B cell (primary cell): ENCODE results near the gene PANK4. TPM values are rescaled to one million over a fixed set of nuclear protein-coding genes. Genes with fewer than 3 reads are reported as not detected.

ENCODE experiments used
- ATAC-seq: fragments of 200-7000 bp; cut with Tn5 transposase; one replicate; pipeline ENCODE4 v1.10.0; 2021; ENCODE audit warnings: low read depth, mild to moderate bottlenecking, moderate number of reproducible peaks, moderate library complexity
- CTCF ChIA-PET: fragments of 350-600 bp; sonication (Branson Sonifier 250); formaldehyde crosslinking; loops from one replicate; lab custom pipeline; 2021; ENCODE audit warnings: antibody characterized with exemption, inconsistent platforms; lab: Charles Lee
- POLR2A ChIA-PET: fragments of 350-600 bp; sonication (Branson Sonifier 250); formaldehyde crosslinking; loops from one replicate; lab custom pipeline; 2021; ENCODE audit warnings: antibody characterized with exemption; lab: Charles Lee
- DNase-seq: peaks from one replicate; pipeline ENCODE4 v3.0.0; 2013
- H2AFZ ChIP-seq: 2 replicates; pipeline ENCODE4 v1.6.1; 2012; ENCODE audit warnings: mild to moderate bottlenecking, low read depth, low read length; ENCODE audit not compliant: insufficient read depth, poor library complexity, severe bottlenecking
- H3K27ac ChIP-seq, 2 donors: 1 replicate in 1 of 2; 2 replicates in 1 of 2; pipeline ENCODE4 v1.5.1; 2012 to 2013; ENCODE audit warnings: low read length in 2 of 2, mild to moderate bottlenecking in 2 of 2, moderate library complexity in 1 of 2
- H3K27me3 ChIP-seq, 4 experiments: fragments of 200-600 bp in 1 of 4; sonication (generic) in 1 of 4; replicated peaks in 1 of 4; 1 replicate in 2 of 4; 2 replicates in 2 of 4; pipeline versions ENCODE4 v1.6.1 to v1.7.0; 2013 to 2016; ENCODE audit warnings: low read length in 3 of 4, mild to moderate bottlenecking in 2 of 4, mixed read lengths in 1 of 4, moderate library complexity in 1 of 4; ENCODE audit not compliant: insufficient read depth in 4 of 4, control insufficient read depth in 3 of 4; ENCODE audit errors: control extremely low read depth in 1 of 4
- H3K36me3 ChIP-seq, 2 experiments: replicated peaks in 1 of 2; 1 replicate in 1 of 2; 2 replicates in 1 of 2; pipeline versions ENCODE4 v1.6.1 to v1.7.1; 2013; ENCODE audit warnings: low read length in 1 of 2; ENCODE audit not compliant: insufficient read depth in 2 of 2, control insufficient read depth in 1 of 2; ENCODE audit errors: control extremely low read depth in 1 of 2, extremely low read depth in 1 of 2
- H3K4me1 ChIP-seq, 2 donors: fragments of 200-600 bp in 1 of 2; sonication (generic) in 1 of 2; 1 replicate in 1 of 2; 2 replicates in 1 of 2; pipeline versions ENCODE4 v1.5.1 to v1.6.1; 2013 to 2017; ENCODE audit warnings: low read length in 2 of 2; ENCODE audit not compliant: control insufficient read depth in 2 of 2, insufficient read depth in 2 of 2
- H3K4me2 ChIP-seq: replicated peaks from 2 replicates; pipeline ENCODE3; 2012; ENCODE audit warnings: mild to moderate bottlenecking, low read depth, low read length; ENCODE audit not compliant: poor library complexity, severe bottlenecking
- H3K4me3 ChIP-seq, 5 experiments: fragments of 200-600 bp in 1 of 5; sonication (generic) in 1 of 5; 1 replicate in 3 of 5; 2 replicates in 2 of 5; pipeline versions ENCODE4 v1.5.1 to v1.7.0; 2011 to 2016; ENCODE audit warnings: low read length in 4 of 5, mild to moderate bottlenecking in 4 of 5, low read depth in 2 of 5, control low read depth in 1 of 5, moderate library complexity in 1 of 5; ENCODE audit not compliant: insufficient read depth in 1 of 5; ENCODE audit errors: control extremely low read depth in 1 of 5, extremely low read depth in 1 of 5
- H3K79me2 ChIP-seq: fragments of 200-600 bp; sonication (generic); one replicate; pipeline ENCODE4 v1.6.0; 2016; ENCODE audit warnings: low read length; ENCODE audit not compliant: control insufficient read depth, insufficient read depth
- H3K9ac ChIP-seq: fragments of 200-600 bp; sonication (generic); 2 replicates; pipeline ENCODE4 v1.6.1; 2017; ENCODE audit warnings: mild to moderate bottlenecking, low read length, moderate library complexity
- H3K9me3 ChIP-seq, 3 donors: one replicate each; pipeline versions ENCODE4 v1.6.1 to v1.7.1; 2013; ENCODE audit warnings: low read length in 2 of 3; ENCODE audit not compliant: control insufficient read depth in 2 of 3, insufficient read depth in 1 of 3; ENCODE audit errors: control extremely low read depth in 1 of 3
- H4K20me1 ChIP-seq: 2 replicates; pipeline ENCODE4 v1.6.0; 2012; ENCODE audit warnings: mild to moderate bottlenecking, low read length; ENCODE audit not compliant: insufficient read depth, control insufficient read depth, poor library complexity, severe bottlenecking
- H3K27ac Mint-ChIP-seq: one replicate; pipeline ENCODE4 v1.8.0; 2021; ENCODE audit warnings: mixed read lengths
- H3K27me3 Mint-ChIP-seq: one replicate; pipeline ENCODE4 v1.8.0; 2021; ENCODE audit warnings: mixed read lengths
- H3K4me1 Mint-ChIP-seq: one replicate; pipeline ENCODE4 v1.8.0; 2021; ENCODE audit warnings: mixed read lengths
- H3K4me3 Mint-ChIP-seq: one replicate; pipeline ENCODE4 v1.8.0; 2021; ENCODE audit warnings: mixed read lengths
- H3K9me3 Mint-ChIP-seq: one replicate; pipeline ENCODE4 v1.8.0; 2022; ENCODE audit warnings: mixed read lengths; ENCODE audit not compliant: insufficient read depth
- CTCF ChIP-seq: fragments of 200-600 bp; IDR thresholded peaks from one replicate; pipeline ENCODE4 v1.8.0; 2022; ENCODE audit warnings: antibody characterized with exemption, mild to moderate bottlenecking
- EZH2 ChIP-seq: IDR thresholded peaks from 2 replicates; pipeline ENCODE4 v1.6.1; 2012; ENCODE audit warnings: borderline replicate concordance, low read depth, mild to moderate bottlenecking, moderate library complexity, low read length; ENCODE audit not compliant: insufficient read depth, poor library complexity, severe bottlenecking
- WGBS: methylation state at CpG from one replicate; pipeline ENCODE4 v1.1.5; 2013; ENCODE audit warnings: missing lambda C conversion rate; ENCODE audit not compliant: insufficient coverage; 5-methylcytosine and 5-hydroxymethylcytosine counted together
- intact Hi-C: fragments of 100-400 bp; cut with micrococcal nuclease; formaldehyde crosslinking; loops from one replicate; pipeline ENCODE4 v1.10.0; 2022
- polyA plus RNA-seq: library from polyadenylated mRNA; depleted of rRNA; stranded (reverse); fragments of >200 nt; gene quantifications from 2 replicates; pipeline ENCODE4 v1.2.3, GENCODE V29; 2012
- total RNA-seq, 2 donors: library from RNA; stranded (reverse); fragments of 120-200 nt in 1 of 2; gene quantifications; 1 replicate in 1 of 2; 2 replicates in 1 of 2; pipeline versions ENCODE4 v1.2.3 to v1.2.4, GENCODE V29; 2013 to 2022

The PANK4 gene
- total and polyA plus RNA-seq, 2 donors (not counting 1 experiment from before 2014, with no cell fraction given): 38.0 to 80.5 TPM

- no peak overlapping the region for H3K9ac ChIP-seq
- Mint-ChIP-seq H3K9me3 (no peaks in the 10 kb centered on the region), H3K4me1 (peaks cover 14% of the 10 kb centered on the region), H3K27ac (no peak overlapping the region), H3K4me3 (no peak overlapping the region), H3K27me3 (peaks cover 15% of the 10 kb centered on the region)
- no peak overlapping the region for H3K4me2 ChIP-seq
- peaks cover 17% of the 10 kb centered on the region for H4K20me1 ChIP-seq
- DNase-seq (no peak), ATAC-seq (no peak)
- intact Hi-C loops: no loop called here
- H3K36me3 ChIP-seq: no peaks in the 10 kb centered on the region
- 95% methylated on average over 6 of the region's 11 CpGs for WGBS
- TF ChIP-seq EZH2: no peak
- TF ChIP-seq CTCF: no peak
- no peak overlapping the region for H3K4me3 ChIP-seq
- no peaks in the 10 kb centered on the region for H3K79me2 ChIP-seq
- H3K9me3 ChIP-seq: peaks cover 0 to 11% (median 0%) of the 10 kb centered on the region in 3 donors
- H3K27ac ChIP-seq: no peak overlapping the region
- H2AFZ ChIP-seq: no peak overlapping the region
- POLR2A ChIA-PET: no interaction called here
- peaks cover 22 to 24% of the 10 kb centered on the region in 2 donors for H3K4me1 ChIP-seq
- peaks cover 0 to 49% (median 23%) of the 10 kb centered on the region in 4 experiments for H3K27me3 ChIP-seq
- CTCF ChIA-PET: interaction anchor here (0.9 kb wide), 1 partner anchor 15 kb away, joined by 3 read pairs; no protein-coding TSS in a partner anchor
Observed at GRCh38 chr1:2533365-2533764, 7.0 kb upstream of the PANK4 start.

GRCh38 chr1:2532485-2533160 lies 6.2 kb upstream of the PANK4 start:
- H3K9me3 Mint-ChIP-seq: no peaks in the 10 kb centered on the region
- Histone ChIP-seq H3K27me3 (peaks cover 0 to 56% (median 23%) of the 10 kb centered on the region in 4 experiments), H3K4me1 (peaks cover 22 to 24% of the 10 kb centered on the region in 2 donors), H2AFZ (no peak overlapping the region), H3K4me2 (no peak overlapping the region), H3K36me3 (no peaks in the 10 kb centered on the region), H3K9me3 (peaks cover 0 to 11% (median 0%) of the 10 kb centered on the region in 3 donors), H3K9ac (no peak overlapping the region), H3K79me2 (no peaks in the 10 kb centered on the region), H3K27ac (no peak overlapping the region), H3K4me3 (no peak overlapping the region), H4K20me1 (peaks cover 17% of the 10 kb centered on the region)
- peaks cover 15% of the 10 kb centered on the region for H3K27me3 Mint-ChIP-seq
- DNase-seq (no peak), ATAC-seq (no peak)
- ChIA-PET CTCF (interaction anchor here (0.9 kb wide), 1 partner anchor 16 kb away, joined by 3 read pairs; no protein-coding TSS in a partner anchor), POLR2A (no interaction called here)
- intact Hi-C loops: no loop called here
- no peak overlapping the region for H3K27ac Mint-ChIP-seq
- 93% methylated on average over 14 of the region's 23 CpGs for WGBS
- no peak for TF ChIP-seq CTCF
- TF ChIP-seq EZH2: no peak
- H3K4me1 Mint-ChIP-seq: peaks cover 14% of the 10 kb centered on the region
- no peak overlapping the region for H3K4me3 Mint-ChIP-seq
